ENCODE results near the gene CYP27B1. TPM values are rescaled to one million over a fixed set of nuclear protein-coding genes. Genes with fewer than 3 reads are reported as not detected.

Gene CYP27B1
- total RNA-seq, 1 experiment from 2014 or later = 4.7 TPM

DNA sequence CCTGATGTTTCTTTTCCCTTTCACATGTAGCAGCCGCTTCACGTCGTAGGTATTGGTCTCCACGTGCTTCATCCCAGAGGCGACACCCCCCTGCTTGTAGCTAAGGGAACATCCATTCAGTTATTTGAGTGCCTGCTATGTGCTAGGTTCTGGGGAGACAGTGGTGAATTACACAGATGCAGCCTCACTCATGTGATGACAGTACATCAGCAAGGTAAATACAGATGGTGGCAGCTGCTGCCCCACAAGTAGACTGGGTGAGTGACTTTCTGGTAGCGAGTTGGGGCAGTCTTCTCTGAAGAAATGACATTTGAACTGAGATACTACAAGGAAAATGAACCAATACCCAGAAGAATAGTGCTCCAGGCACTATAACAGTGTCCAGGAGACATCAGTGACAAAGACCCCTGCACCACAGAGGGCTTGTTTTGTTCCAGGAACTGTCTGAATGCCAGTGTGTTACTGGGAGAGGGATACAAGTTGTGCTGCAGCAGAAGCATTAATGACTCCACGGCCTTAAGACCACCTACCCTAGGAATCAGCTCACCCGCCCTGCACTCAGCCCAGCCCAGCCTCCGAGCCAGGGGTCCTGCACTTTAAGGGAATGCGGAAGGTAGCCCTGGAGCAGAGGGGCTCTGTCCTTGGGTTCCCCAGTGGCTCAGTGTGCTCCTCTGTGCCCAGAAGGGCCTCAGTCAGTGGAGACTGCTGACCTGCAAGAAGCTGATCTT is 44.3 kb upstream of the CYP27B1 start:
- Histone ChIP-seq H3K4me3 (ENCODE audit: low read depth, low read length, poor library complexity, severe bottlenecking) (no peak overlapping the region), H3K27ac (ENCODE audit: low read depth, low read length, poor library complexity, severe bottlenecking) (no peak overlapping the region), H3K4me1 (ENCODE audit: insufficient read depth, low read length, poor library complexity, severe bottlenecking) (no peaks in the 10 kb centered on the region), H3K27me3 (replicated peaks; ENCODE audit: insufficient read depth, low read depth, low read length, poor library complexity) (no peaks in the 10 kb centered on the region), H3K36me3 (ENCODE audit: insufficient read depth, low read length, poor library complexity, severe bottlenecking) (no peaks in the 10 kb centered on the region), H3K9me3 (ENCODE audit: low read depth, low read length, poor library complexity, severe bottlenecking) (no peaks in the 10 kb centered on the region)
- TF ChIP-seq EZH2 (IDR thresholded peaks at IDR 0.05; ENCODE audit: borderline replicate concordance, low read depth, low read length, poor library complexity, severe bottlenecking) = no peak
- TF ChIP-seq, protein P1, sequence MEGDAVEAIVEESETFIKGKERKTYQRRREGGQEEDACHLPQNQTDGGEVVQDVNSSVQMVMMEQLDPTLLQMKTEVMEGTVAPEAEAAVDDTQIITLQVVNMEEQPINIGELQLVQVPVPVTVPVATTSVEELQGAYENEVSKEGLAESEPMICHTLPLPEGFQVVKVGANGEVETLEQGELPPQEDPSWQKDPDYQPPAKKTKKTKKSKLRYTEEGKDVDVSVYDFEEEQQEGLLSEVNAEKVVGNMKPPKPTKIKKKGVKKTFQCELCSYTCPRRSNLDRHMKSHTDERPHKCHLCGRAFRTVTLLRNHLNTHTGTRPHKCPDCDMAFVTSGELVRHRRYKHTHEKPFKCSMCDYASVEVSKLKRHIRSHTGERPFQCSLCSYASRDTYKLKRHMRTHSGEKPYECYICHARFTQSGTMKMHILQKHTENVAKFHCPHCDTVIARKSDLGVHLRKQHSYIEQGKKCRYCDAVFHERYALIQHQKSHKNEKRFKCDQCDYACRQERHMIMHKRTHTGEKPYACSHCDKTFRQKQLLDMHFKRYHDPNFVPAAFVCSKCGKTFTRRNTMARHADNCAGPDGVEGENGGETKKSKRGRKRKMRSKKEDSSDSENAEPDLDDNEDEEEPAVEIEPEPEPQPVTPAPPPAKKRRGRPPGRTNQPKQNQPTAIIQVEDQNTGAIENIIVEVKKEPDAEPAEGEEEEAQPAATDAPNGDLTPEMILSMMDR (conservative IDR thresholded peaks at IDR 0.05; ENCODE audit: low read depth, low read length) = no peak
- BruUV-seq (replicated peaks) = no TSS peak
- intact Hi-C loops (cut with micrococcal nuclease; ENCODE audit: unreplicated experiment) = no loop called here
- no peak for DNase-seq (ENCODE audit: low spot score)
- ChIA-PET CTCF (no interaction called here), POLR2A (ENCODE audit: low non-redundant PET) (interaction anchor here (0.6 kb wide), 1 partner anchor 130 kb away, joined by 4 read pairs; the partner anchor contains the start of gene ATP23)

GRCh38 chr12:57810450-57810849 is 43.6 kb upstream of the CYP27B1 start:
- Histone ChIP-seq H3K27ac (ENCODE audit: low read depth, low read length, poor library complexity, severe bottlenecking) (no peak overlapping the region), H3K9me3 (ENCODE audit: low read depth, low read length, poor library complexity, severe bottlenecking) (no peaks in the 10 kb centered on the region), H3K4me1 (ENCODE audit: insufficient read depth, low read length, poor library complexity, severe bottlenecking) (no peaks in the 10 kb centered on the region), H3K4me3 (ENCODE audit: low read depth, low read length, poor library complexity, severe bottlenecking) (no peak overlapping the region), H3K36me3 (ENCODE audit: insufficient read depth, low read length, poor library complexity, severe bottlenecking) (no peaks in the 10 kb centered on the region), H3K27me3 (replicated peaks; ENCODE audit: insufficient read depth, low read depth, low read length, poor library complexity) (no peaks in the 10 kb centered on the region)
- DNase-seq (ENCODE audit: low spot score) = no peak
- ChIA-PET POLR2A (ENCODE audit: low non-redundant PET) (no interaction called here), CTCF (no interaction called here)
- BruUV-seq (replicated peaks) = no TSS peak
- no peak for TF ChIP-seq EZH2 (IDR thresholded peaks at IDR 0.05; ENCODE audit: borderline replicate concordance, low read depth, low read length, poor library complexity, severe bottlenecking)
- TF ChIP-seq, protein P1 (conservative IDR thresholded peaks at IDR 0.05; ENCODE audit: low read depth, low read length) = no peak
- intact Hi-C loops (cut with micrococcal nuclease; ENCODE audit: unreplicated experiment) = no loop called here

DNA sequence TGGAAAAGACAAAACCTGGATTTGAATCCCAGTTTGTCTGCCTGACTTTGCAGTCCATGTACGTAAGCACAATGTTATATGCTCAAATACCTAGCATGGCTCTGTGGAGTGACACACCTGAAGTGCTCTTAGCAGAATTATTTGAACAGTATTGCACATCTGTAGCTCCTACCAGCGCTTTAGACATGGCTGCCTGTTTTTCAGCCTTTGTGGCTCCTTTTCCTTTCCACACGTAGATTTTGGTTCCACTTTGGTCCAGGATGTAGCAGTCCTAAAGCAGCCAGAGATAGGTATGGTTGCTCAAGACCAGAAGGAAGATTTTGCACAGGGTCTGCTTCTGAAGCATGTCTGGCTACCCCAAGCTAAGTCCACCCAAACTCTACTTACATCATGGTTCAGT is 42.5 kb upstream of the CYP27B1 start:
- Histone ChIP-seq H3K27ac (ENCODE audit: low read depth, low read length, poor library complexity, severe bottlenecking) (no peak overlapping the region), H3K4me1 (ENCODE audit: insufficient read depth, low read length, poor library complexity, severe bottlenecking) (no peaks in the 10 kb centered on the region), H3K9me3 (ENCODE audit: low read depth, low read length, poor library complexity, severe bottlenecking) (no peaks in the 10 kb centered on the region), H3K27me3 (replicated peaks; ENCODE audit: insufficient read depth, low read depth, low read length, poor library complexity) (no peaks in the 10 kb centered on the region), H3K4me3 (ENCODE audit: low read depth, low read length, poor library complexity, severe bottlenecking) (no peak overlapping the region), H3K36me3 (ENCODE audit: insufficient read depth, low read length, poor library complexity, severe bottlenecking) (no peaks in the 10 kb centered on the region)
- CTCF ChIA-PET = no interaction called here
- intact Hi-C loops (cut with micrococcal nuclease; ENCODE audit: unreplicated experiment) = no loop called here
- DNase-seq (ENCODE audit: low spot score) = no peak
- TF ChIP-seq EZH2 (IDR thresholded peaks at IDR 0.05; ENCODE audit: borderline replicate concordance, low read depth, low read length, poor library complexity, severe bottlenecking) = no peak
- TF ChIP-seq, protein P1 (conservative IDR thresholded peaks at IDR 0.05; ENCODE audit: low read depth, low read length) = no peak
- BruUV-seq (replicated peaks) = no TSS peak
- POLR2A ChIA-PET (ENCODE audit: low non-redundant PET) = no interaction called here
